Neural crest cell (in vitro differentiated cells): ENCODE measurements around the gene HCFC1. TPM values are rescaled to one million over a fixed set of nuclear protein-coding genes. Genes with fewer than 3 reads are reported as not detected.

Experiments
- DNase-seq: peaks from one replicate; pipeline ENCODE4 v3.0.0; 2021; ENCODE audit warnings: low read depth, mixed read lengths, low spot score
- H3K27ac Mint-ChIP-seq: one replicate; pipeline ENCODE4 v1.8.0; 2021; ENCODE audit warnings: mild to moderate bottlenecking, mixed read lengths; ENCODE audit not compliant: unreplicated experiment
- H3K27me3 Mint-ChIP-seq: 2 replicates; pipeline ENCODE4 v1.8.0; 2021; ENCODE audit warnings: low read depth, mild to moderate bottlenecking, mixed read lengths
- H3K36me3 Mint-ChIP-seq: 2 replicates; pipeline ENCODE4 v1.8.0; 2021; ENCODE audit warnings: low read depth, mild to moderate bottlenecking, mixed read lengths
- H3K4me1 Mint-ChIP-seq: 2 replicates; pipeline ENCODE4 v1.8.0; 2021; ENCODE audit warnings: mixed read lengths
- H3K4me3 Mint-ChIP-seq: one replicate; pipeline ENCODE4 v1.8.0; 2021; ENCODE audit warnings: mild to moderate bottlenecking, mixed read lengths
- H3K9me3 Mint-ChIP-seq: 2 replicates; pipeline ENCODE4 v1.8.0; 2021; ENCODE audit warnings: mixed read lengths
- CTCF ChIP-seq: fragments of 200-600 bp; sonication (generic); conservative IDR thresholded peaks from 2 replicates; pipeline ENCODE4 v1.5.0; 2021; ENCODE audit warnings: antibody characterized with exemption, mild to moderate bottlenecking
- total RNA-seq: library from RNA; stranded (reverse); gene quantifications from 2 replicates; pipeline ENCODE4 v1.2.1, GENCODE V29; 2021

The HCFC1 gene
- total RNA-seq, 1 donor from 2014 or later: 168 TPM

GRCh38 chrX:154011376-154012335 is 40.0 kb upstream of the HCFC1 start:
- TF ChIP-seq CTCF: no peak
- no peak for DNase-seq
- no peak overlapping the region for H3K27ac Mint-ChIP-seq
- peaks cover 3% of the 10 kb centered on the region for H3K27me3 Mint-ChIP-seq
- H3K9me3 Mint-ChIP-seq: no peaks in the 10 kb centered on the region
- peaks cover 9% of the 10 kb centered on the region for H3K36me3 Mint-ChIP-seq
- H3K4me3 Mint-ChIP-seq: no peak overlapping the region
- H3K4me1 Mint-ChIP-seq: peaks cover 9% of the 10 kb centered on the region

DNA sequence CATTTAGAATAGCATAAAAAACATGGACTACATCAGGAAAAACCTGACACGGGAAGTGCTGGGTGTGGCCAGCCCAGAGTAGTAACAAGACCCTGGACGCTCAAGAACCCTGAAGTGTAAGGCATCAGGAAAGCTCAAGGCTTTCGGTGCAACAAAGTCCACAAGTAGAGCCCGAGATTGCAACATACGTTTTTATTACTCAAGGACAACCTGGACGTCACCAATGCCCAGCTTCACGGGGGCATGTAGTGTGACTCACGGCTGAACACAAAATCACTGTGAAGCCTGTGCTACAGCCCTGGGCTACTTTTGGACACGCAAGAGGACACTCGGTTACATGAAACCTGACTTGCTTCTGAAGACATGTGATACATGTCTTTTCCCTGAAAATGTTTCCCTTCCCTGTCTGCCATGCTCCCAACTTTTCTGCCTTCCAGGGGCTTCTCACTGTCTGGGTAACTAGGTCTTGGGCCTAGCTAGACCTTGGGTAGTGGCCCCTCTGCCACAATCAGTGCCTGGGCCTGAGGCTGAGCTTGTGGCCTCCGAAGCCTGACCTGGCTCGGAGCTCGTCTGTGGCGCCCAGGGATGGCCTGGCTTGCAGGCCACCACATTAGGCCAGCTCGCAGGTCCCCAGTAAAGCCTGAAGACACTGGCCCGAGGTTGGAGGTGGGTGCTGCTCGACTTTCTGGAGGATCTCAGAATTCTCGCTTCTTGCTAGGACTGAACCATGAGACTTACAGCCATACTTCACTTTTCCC is 38.9 kb upstream of the HCFC1 start:
- no peak for TF ChIP-seq CTCF
- Mint-ChIP-seq H3K9me3 (no peaks in the 10 kb centered on the region), H3K4me1 (peaks cover 9% of the 10 kb centered on the region), H3K27ac (no peak overlapping the region), H3K27me3 (peaks cover 3% of the 10 kb centered on the region), H3K4me3 (peak overlapping the region; percentile 24), H3K36me3 (peaks cover 9% of the 10 kb centered on the region)
- DNase-seq: no peak

- H3K27ac Mint-ChIP-seq: no peak overlapping the region
- H3K4me3 Mint-ChIP-seq: no peak overlapping the region
- H3K27me3 Mint-ChIP-seq: peaks cover under 1% of the 10 kb centered on the region
- no peak for DNase-seq
- H3K4me1 Mint-ChIP-seq: peaks cover 18% of the 10 kb centered on the region
- H3K9me3 Mint-ChIP-seq: no peaks in the 10 kb centered on the region
- H3K36me3 Mint-ChIP-seq: peaks cover 11% of the 10 kb centered on the region
- no peak for TF ChIP-seq CTCF
These were observed 36.9 kb upstream of the HCFC1 start for GRCh38 chrX:154008521-154008920.

DNA sequence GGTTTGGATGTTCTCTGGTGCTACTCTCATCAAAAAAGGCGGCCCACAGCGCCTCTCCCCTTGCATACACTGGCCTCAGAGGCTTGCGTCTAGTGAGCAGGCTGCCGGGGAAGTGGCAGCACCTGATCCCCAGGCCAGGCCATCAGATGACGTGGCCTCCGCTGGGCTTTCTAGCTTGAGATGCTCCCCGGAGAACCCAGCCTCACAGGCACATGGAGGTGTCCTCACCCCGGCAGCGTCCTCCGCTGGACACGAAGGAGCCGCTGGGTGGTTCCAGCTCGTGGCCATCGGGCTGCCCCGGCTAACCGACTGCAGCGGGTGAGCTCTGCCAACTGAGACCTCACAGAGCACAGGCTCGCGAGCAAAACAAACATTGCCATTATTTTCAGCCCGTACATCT is 35.3 kb upstream of the HCFC1 start:
- no peak for TF ChIP-seq CTCF
- Mint-ChIP-seq H3K4me3 (no peak overlapping the region), H3K36me3 (peaks cover 13% of the 10 kb centered on the region), H3K4me1 (peaks cover 25% of the 10 kb centered on the region), H3K9me3 (no peaks in the 10 kb centered on the region), H3K27ac (no peak overlapping the region), H3K27me3 (no peaks in the 10 kb centered on the region)
- no peak for DNase-seq

DNA sequence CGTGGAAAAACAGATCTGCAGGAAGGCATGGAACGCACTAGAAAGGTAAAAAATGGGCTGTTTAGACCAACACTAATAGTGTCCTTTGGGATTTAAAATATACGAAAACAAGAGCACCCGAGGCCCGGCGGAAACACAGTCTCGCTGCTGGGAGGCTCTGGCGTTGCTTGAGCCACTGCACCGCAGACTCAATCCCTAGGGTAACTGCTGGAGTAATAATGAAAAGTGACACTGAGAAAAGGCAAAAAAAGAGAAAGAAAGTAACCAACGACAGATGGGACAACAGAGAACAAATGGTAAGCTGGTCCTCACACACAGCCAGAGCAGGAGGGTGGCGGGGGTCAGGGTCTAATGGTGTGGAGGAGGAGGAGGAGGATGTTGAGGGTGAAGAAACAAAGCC is 32.7 kb upstream of the HCFC1 start:
- Mint-ChIP-seq H3K9me3 (peaks cover 3% of the 10 kb centered on the region), H3K27ac (no peak overlapping the region), H3K4me3 (peak overlapping the region; percentile 24)

More for the DNA sequence above, 32.7 kb upstream of the HCFC1 start:
- no peak for DNase-seq
- Mint-ChIP-seq H3K27me3 (no peaks in the 10 kb centered on the region), H3K4me1 (peaks cover 33% of the 10 kb centered on the region), H3K36me3 (peaks cover 15% of the 10 kb centered on the region)
- TF ChIP-seq CTCF: no peak
